GM23338 (cell line): ENCODE results near the gene KARS1. TPM values are rescaled to one million over a fixed set of nuclear protein-coding genes. Genes with fewer than 3 reads are reported as not detected.

Experiments
- ATAC-seq: fragments of 200-7000 bp; cut with Tn5 transposase; 3 replicates; pipeline ENCODE4 v1.9.1; 2020
- DNase-seq: peaks from one replicate; pipeline ENCODE4 v3.0.0-alpha.2; 2015; ENCODE audit warnings: low spot score
- H2AFZ ChIP-seq: fragments of 200-600 bp; sonication (generic); 2 replicates; pipeline ENCODE4 v1.8.0; 2016; ENCODE audit warnings: antibody characterized with exemption, mild to moderate bottlenecking, moderate library complexity
- H3F3A ChIP-seq: fragments of 200-600 bp; sonication (generic); replicated peaks from 2 replicates; pipeline ENCODE4 v1.8.0; 2017; ENCODE audit warnings: antibody characterized with exemption, mixed run types, low read depth
- H3K27ac ChIP-seq: fragments of 200-600 bp; sonication (generic); 2 replicates; pipeline ENCODE4 v1.6.1; 2016; ENCODE audit warnings: low read depth
- H3K27me3 ChIP-seq: fragments of 200-600 bp; sonication (generic); 2 replicates; pipeline ENCODE4 v1.8.0; 2016; ENCODE audit warnings: mild to moderate bottlenecking, mixed run types, moderate library complexity; ENCODE audit not compliant: insufficient read depth
- H3K36me3 ChIP-seq: fragments of 200-600 bp; sonication (generic); 2 replicates; pipeline ENCODE4 v1.8.0; 2016; ENCODE audit warnings: mild to moderate bottlenecking; ENCODE audit not compliant: insufficient read depth
- H3K4me1 ChIP-seq: fragments of 200-600 bp; sonication (generic); 2 replicates; pipeline ENCODE4 v1.8.0; 2016; ENCODE audit warnings: mild to moderate bottlenecking, moderate library complexity; ENCODE audit not compliant: insufficient read depth
- H3K4me2 ChIP-seq: fragments of 200-600 bp; sonication (generic); 2 replicates; pipeline ENCODE4 v1.7.1; 2017; ENCODE audit warnings: mixed run types
- H3K4me3 ChIP-seq: fragments of 200-600 bp; sonication (generic); 2 replicates; pipeline ENCODE4 v1.6.1; 2016; ENCODE audit warnings: mixed run types
- H3K79me2 ChIP-seq: fragments of 200-600 bp; sonication (generic); replicated peaks from 2 replicates; pipeline ENCODE4 v1.8.0; 2017; ENCODE audit warnings: mild to moderate bottlenecking; ENCODE audit not compliant: insufficient read depth
- H3K9me2 ChIP-seq: fragments of 200-600 bp; sonication (generic); 2 replicates; pipeline ENCODE4 v1.8.0; 2017; ENCODE audit not compliant: insufficient read depth
- H4K20me1 ChIP-seq: fragments of 200-600 bp; sonication (generic); replicated peaks from 2 replicates; pipeline ENCODE4 v1.8.0; 2017; ENCODE audit warnings: mild to moderate bottlenecking; ENCODE audit not compliant: insufficient read depth
- H3K27ac Mint-ChIP-seq: 2 replicates; pipeline ENCODE4 v1.8.0; 2020; ENCODE audit warnings: inconsistent platforms, mild to moderate bottlenecking, moderate library complexity, mixed read lengths
- H3K27me3 Mint-ChIP-seq: 3 replicates; pipeline ENCODE4 v1.8.0; 2022; ENCODE audit warnings: low read depth, mild to moderate bottlenecking, moderate library complexity, mixed read lengths, inconsistent platforms; ENCODE audit not compliant: insufficient read depth, poor library complexity
- H3K36me3 Mint-ChIP-seq: 3 replicates; pipeline ENCODE4 v1.8.0; 2021; ENCODE audit warnings: low read depth, mild to moderate bottlenecking, inconsistent platforms, moderate library complexity, mixed read lengths
- H3K4me1 Mint-ChIP-seq: 3 replicates; pipeline ENCODE4 v1.8.0; 2020; ENCODE audit warnings: mild to moderate bottlenecking, inconsistent platforms, mixed read lengths
- H3K4me3 Mint-ChIP-seq: 3 replicates; pipeline ENCODE4 v1.8.0; 2021; ENCODE audit warnings: moderate library complexity, mild to moderate bottlenecking, inconsistent platforms, mixed read lengths
- H3K9me3 Mint-ChIP-seq: 3 replicates; pipeline ENCODE4 v1.8.0; 2020; ENCODE audit warnings: moderate library complexity, mild to moderate bottlenecking, inconsistent platforms, mixed read lengths
- CREB1 ChIP-seq: fragments of 250-450 bp; sonication (Bioruptor Pico); IDR thresholded peaks from 2 replicates; pipeline ENCODE4 v1.5.0; 2020; ENCODE audit warnings: low read depth, mild to moderate bottlenecking, moderate library complexity
- CTCF ChIP-seq, 2 experiments: fragments of 200-600 bp in 1 of 2; sonication (generic) in 1 of 2; conservative IDR thresholded peaks; 2 replicates each; pipeline versions ENCODE4 v1.5.1 to v1.6.1; 2016 to 2017; ENCODE audit warnings: antibody characterized with exemption in 2 of 2, low read depth in 2 of 2, mild to moderate bottlenecking in 2 of 2, moderate library complexity in 1 of 2
- EZH2 ChIP-seq: fragments of 200-600 bp; sonication (generic); IDR thresholded peaks from one replicate; pipeline ENCODE4 v1.8.0; 2017; ENCODE audit warnings: antibody characterized with exemption, mild to moderate bottlenecking, low read depth; ENCODE audit not compliant: unreplicated experiment
- EZH2phosphoT487 ChIP-seq: fragments of 200-600 bp; sonication (generic); IDR thresholded peaks from one replicate; pipeline ENCODE4 v1.8.1; 2018; ENCODE audit warnings: antibody characterized with exemption; ENCODE audit not compliant: unreplicated experiment
- JUNB ChIP-seq: IDR thresholded peaks from one replicate; pipeline ENCODE4 v1.6.1; 2016; ENCODE audit warnings: antibody characterized with exemption; ENCODE audit not compliant: unreplicated experiment
- NANOG ChIP-seq: IDR thresholded peaks from 2 replicates; pipeline ENCODE4 v1.6.1; 2016; ENCODE audit warnings: antibody characterized with exemption, borderline replicate concordance
- POLR2AphosphoS5 ChIP-seq: IDR thresholded peaks from 2 replicates; pipeline ENCODE4 v1.6.1; 2016; ENCODE audit warnings: antibody characterized with exemption, low read depth
- STAT1 ChIP-seq: IDR thresholded peaks from one replicate; pipeline ENCODE4 v1.6.1; 2016; ENCODE audit warnings: antibody characterized with exemption; ENCODE audit not compliant: unreplicated experiment
- ZNF114 ChIP-seq: fragments of 250-450 bp; sonication (Bioruptor Pico); IDR thresholded peaks from 2 replicates; pipeline ENCODE4 v1.5.0; 2020; ENCODE audit warnings: mild to moderate bottlenecking, moderate library complexity
- ZNF331 ChIP-seq: fragments of 250-450 bp; sonication (Bioruptor Pico); IDR thresholded peaks from 2 replicates; pipeline ENCODE4 v1.5.0; 2020; ENCODE audit warnings: low read depth, mild to moderate bottlenecking, moderate library complexity
- ZNF462 ChIP-seq: fragments of 250-450 bp; sonication (Bioruptor Pico); IDR thresholded peaks from 2 replicates; pipeline ENCODE4 v1.5.0; 2020; ENCODE audit warnings: mild to moderate bottlenecking, moderate library complexity
- polyA plus RNA-seq: library from polyadenylated mRNA; unstranded; fragments of >200 nt; fragmentation: Nextera tagmentation; extraction: Ambion mirVana; gene quantifications from 2 replicates; pipeline ENCODE4 v1.2.1, GENCODE V29; 2016
- total RNA-seq: library from RNA; depleted of rRNA; stranded (reverse); fragments of >200 nt; shearing (Covaris generic); gene quantifications from 2 replicates; pipeline ENCODE4 v1.2.3, GENCODE V29; 2014
- TF ChIP-seq, protein P1 (sequence below): IDR thresholded peaks from 2 replicates; pipeline ENCODE4 v1.6.1; 2016; ENCODE audit warnings: antibody characterized with exemption
- TF ChIP-seq, protein P2 (sequence below): IDR thresholded peaks from one replicate; pipeline ENCODE4 v1.6.1; 2018; ENCODE audit warnings: antibody characterized with exemption; ENCODE audit not compliant: unreplicated experiment

Gene KARS1
- total and polyA plus RNA-seq, 2 experiments from 2014 or later, result 220 to 229 TPM

- ATAC-seq (no peak), DNase-seq (no peak)
- no peaks in the 10 kb centered on the region for H3K9me2 ChIP-seq
- H3K4me1 ChIP-seq, result peaks cover 7% of the 10 kb centered on the region; the same call in 1 of the 2 replicates
- H3K4me1 Mint-ChIP-seq, result peaks cover 4% of the 10 kb centered on the region
- H3K27ac Mint-ChIP-seq, result no peak overlapping the region
- H3K4me3 Mint-ChIP-seq, result no peak overlapping the region
- H3K36me3 Mint-ChIP-seq, result peaks cover 58% of the 10 kb centered on the region
- H3K4me2 ChIP-seq, result no peak overlapping the region
- peaks cover 1% of the 10 kb centered on the region for H3K27me3 Mint-ChIP-seq
- H3K9me3 Mint-ChIP-seq, result no peaks in the 10 kb centered on the region
- TF ChIP-seq, protein P1, sequence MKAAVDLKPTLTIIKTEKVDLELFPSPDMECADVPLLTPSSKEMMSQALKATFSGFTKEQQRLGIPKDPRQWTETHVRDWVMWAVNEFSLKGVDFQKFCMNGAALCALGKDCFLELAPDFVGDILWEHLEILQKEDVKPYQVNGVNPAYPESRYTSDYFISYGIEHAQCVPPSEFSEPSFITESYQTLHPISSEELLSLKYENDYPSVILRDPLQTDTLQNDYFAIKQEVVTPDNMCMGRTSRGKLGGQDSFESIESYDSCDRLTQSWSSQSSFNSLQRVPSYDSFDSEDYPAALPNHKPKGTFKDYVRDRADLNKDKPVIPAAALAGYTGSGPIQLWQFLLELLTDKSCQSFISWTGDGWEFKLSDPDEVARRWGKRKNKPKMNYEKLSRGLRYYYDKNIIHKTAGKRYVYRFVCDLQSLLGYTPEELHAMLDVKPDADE, result no peak
- TF ChIP-seq EZH2phosphoT487 (no peak), CTCF (conservative IDR thresholded peaks at IDR 0.05; ENCODE audit: low read depth in 2 of 2) (no peak), ZNF114 (no peak), NANOG (no peak), CREB1 (CRISPR knock-in tag) (no peak), ZNF331 (CRISPR knock-in tag) (no peak), POLR2AphosphoS5 (no peak), STAT1 (no peak), EZH2 (no peak), JUNB (no peak), ZNF462 (CRISPR knock-in tag) (no peak)
- TF ChIP-seq, protein P2, sequence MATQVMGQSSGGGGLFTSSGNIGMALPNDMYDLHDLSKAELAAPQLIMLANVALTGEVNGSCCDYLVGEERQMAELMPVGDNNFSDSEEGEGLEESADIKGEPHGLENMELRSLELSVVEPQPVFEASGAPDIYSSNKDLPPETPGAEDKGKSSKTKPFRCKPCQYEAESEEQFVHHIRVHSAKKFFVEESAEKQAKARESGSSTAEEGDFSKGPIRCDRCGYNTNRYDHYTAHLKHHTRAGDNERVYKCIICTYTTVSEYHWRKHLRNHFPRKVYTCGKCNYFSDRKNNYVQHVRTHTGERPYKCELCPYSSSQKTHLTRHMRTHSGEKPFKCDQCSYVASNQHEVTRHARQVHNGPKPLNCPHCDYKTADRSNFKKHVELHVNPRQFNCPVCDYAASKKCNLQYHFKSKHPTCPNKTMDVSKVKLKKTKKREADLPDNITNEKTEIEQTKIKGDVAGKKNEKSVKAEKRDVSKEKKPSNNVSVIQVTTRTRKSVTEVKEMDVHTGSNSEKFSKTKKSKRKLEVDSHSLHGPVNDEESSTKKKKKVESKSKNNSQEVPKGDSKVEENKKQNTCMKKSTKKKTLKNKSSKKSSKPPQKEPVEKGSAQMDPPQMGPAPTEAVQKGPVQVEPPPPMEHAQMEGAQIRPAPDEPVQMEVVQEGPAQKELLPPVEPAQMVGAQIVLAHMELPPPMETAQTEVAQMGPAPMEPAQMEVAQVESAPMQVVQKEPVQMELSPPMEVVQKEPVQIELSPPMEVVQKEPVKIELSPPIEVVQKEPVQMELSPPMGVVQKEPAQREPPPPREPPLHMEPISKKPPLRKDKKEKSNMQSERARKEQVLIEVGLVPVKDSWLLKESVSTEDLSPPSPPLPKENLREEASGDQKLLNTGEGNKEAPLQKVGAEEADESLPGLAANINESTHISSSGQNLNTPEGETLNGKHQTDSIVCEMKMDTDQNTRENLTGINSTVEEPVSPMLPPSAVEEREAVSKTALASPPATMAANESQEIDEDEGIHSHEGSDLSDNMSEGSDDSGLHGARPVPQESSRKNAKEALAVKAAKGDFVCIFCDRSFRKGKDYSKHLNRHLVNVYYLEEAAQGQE, result no peak
- H3K79me2 ChIP-seq, result peaks cover 10% of the 10 kb centered on the region; the same call in 1 of the 2 replicates
- no peaks in the 10 kb centered on the region for H3K27me3 ChIP-seq
- H3K36me3 ChIP-seq, result peaks cover 21% of the 10 kb centered on the region
- no peaks in the 10 kb centered on the region; the same call in none of the 2 replicates for H4K20me1 ChIP-seq
- H3K4me3 ChIP-seq, result no peak overlapping the region
- no peak overlapping the region for H3K27ac ChIP-seq
- no peaks in the 10 kb centered on the region for H3F3A ChIP-seq
- no peak overlapping the region for H2AFZ ChIP-seq
Observed at GRCh38 chr16:75618780-75619179, 28.7 kb downstream of the KARS1 start.
